GM12878 (cell line): ENCODE results near the gene H6PD. TPM values are rescaled to one million over a fixed set of nuclear protein-coding genes. Genes with fewer than 3 reads are reported as not detected.
A peak's percentile ranks its signal among the peaks of the same experiment; 100 is the strongest.

Experiments
- CBX3 ChIP-seq: fragments of 200-600 bp; sonication (generic); IDR thresholded peaks from 2 replicates; pipeline ENCODE4 v1.6.1; 2016; ENCODE audit warnings: low read depth, borderline replicate concordance
- CHD1 ChIP-seq: IDR thresholded peaks from 2 replicates; pipeline ENCODE4 v1.6.1; 2012; ENCODE audit warnings: low read depth, low read length, improper control_type of control experiment
- HSF1 ChIP-seq: fragments of 150-350 bp; IDR thresholded peaks from 2 replicates; pipeline ENCODE4 v1.6.1; 2014; ENCODE audit warnings: mild to moderate bottlenecking, low read depth, low read length
- NFYA ChIP-seq: IDR thresholded peaks from 2 replicates; pipeline ENCODE4 v1.6.1; 2011; ENCODE audit warnings: low read depth, mild to moderate bottlenecking, low read length, improper control_type of control experiment, borderline replicate concordance
- PBX3 ChIP-seq: IDR thresholded peaks from 2 replicates; pipeline ENCODE4 v1.6.1; 2011; ENCODE audit warnings: mild to moderate bottlenecking, low read depth, low read length, moderate library complexity; ENCODE audit not compliant: insufficient replicate concordance
- POLR2AphosphoS2 ChIP-seq: IDR thresholded peaks from 2 replicates; pipeline ENCODE4 v1.6.1; 2011; ENCODE audit warnings: low read depth, mild to moderate bottlenecking, low read length, improper control_type of control experiment, moderate library complexity
- POU2F2 ChIP-seq: IDR thresholded peaks from 3 replicates; pipeline ENCODE4 v1.6.1; 2011; ENCODE audit warnings: low read depth, mild to moderate bottlenecking, low read length, borderline replicate concordance
- RAD21 ChIP-seq: IDR thresholded peaks from 2 replicates; pipeline ENCODE4 v1.6.1; 2011; ENCODE audit warnings: mild to moderate bottlenecking, low read depth, low read length, moderate library complexity; ENCODE audit not compliant: insufficient read depth
- SUZ12 ChIP-seq: fragments of 200-600 bp; sonication (generic); IDR thresholded peaks from one replicate; pipeline ENCODE4 v1.6.1; 2018; ENCODE audit warnings: antibody characterized with exemption, mild to moderate bottlenecking; ENCODE audit not compliant: unreplicated experiment
- USF2 ChIP-seq: IDR thresholded peaks from 2 replicates; pipeline ENCODE4 v1.6.1; 2011; ENCODE audit warnings: low read depth, low read length, improper control_type of control experiment, borderline replicate concordance
- ZNF24 ChIP-seq: fragments of 450-650 bp; IDR thresholded peaks from 2 replicates; pipeline ENCODE4 v1.6.1; 2017; ENCODE audit warnings: antibody characterized with exemption, mild to moderate bottlenecking
- polyA plus RNA-seq, 11 experiments: library from polyadenylated mRNA; depleted of rRNA in 4 of 11; unstranded in 6 of 11; stranded (reverse) in 5 of 11; fragments of >200 nt; fragmentation: Nextera tagmentation in 4 of 11; fragmentation: Illumina TruSeq in 1 of 11; extraction: Ambion mirVana in 4 of 11; extraction: Trizol in 1 of 11; gene quantifications; 1 replicate in 1 of 11; 2 replicates in 10 of 11; pipeline versions ENCODE4 v1.2.1 to v1.2.3, GENCODE V29; 2011 to 2016; ENCODE audit warnings: inconsistent platforms in 2 of 11, missing spikeins in 2 of 11, low read depth in 1 of 11
- total RNA-seq, 4 experiments: library from RNA; depleted of rRNA in 3 of 4; stranded (reverse); fragments of >200 nt in 3 of 4; fragmentation: Illumina TruSeq in 1 of 4; extraction: Trizol in 1 of 4; gene quantifications; 2 replicates each; pipeline versions ENCODE4 v1.2.1 to v1.2.3, GENCODE V29; 2013 to 2021
- TF ChIP-seq, protein P1 (sequence below): fragments of 450-650 bp; conservative IDR thresholded peaks from 2 replicates; pipeline ENCODE4 v1.6.1; 2017; ENCODE audit warnings: mild to moderate bottlenecking, moderate library complexity
- TF ChIP-seq, protein P2 (sequence below): IDR thresholded peaks from 2 replicates; pipeline ENCODE4 v1.6.1; 2011; ENCODE audit warnings: borderline replicate concordance, low read depth, mild to moderate bottlenecking, moderate library complexity, mixed read lengths, low read length; ENCODE audit not compliant: insufficient read depth; ENCODE audit errors: extremely low read length
- TF ChIP-seq, protein P3 (sequence below): fragments of 450-650 bp; IDR thresholded peaks from 2 replicates; pipeline ENCODE4 v1.6.1; 2017; ENCODE audit warnings: low read depth, mild to moderate bottlenecking, moderate library complexity
- TF ChIP-seq, protein P4 (sequence below): fragments of 150-350 bp; IDR thresholded peaks from 2 replicates; pipeline ENCODE4 v1.6.1; 2016; ENCODE audit warnings: low read depth, low read length

Gene H6PD
- total and polyA plus RNA-seq, 10 of the 15 experiments (the other 5 are each of a cell fraction or from before 2014, with no cell fraction given) = 1.2 to 20.7 (median 7.7) TPM

GRCh38 chr1:9234223-9235095 is at the start of gene H6PD (continued):
- TF ChIP-seq PBX3 (peak; percentile 61), POU2F2 (peak; percentile 85; the same call in 2 of the 3 replicates), CHD1 (no peak), SUZ12 (no peak), CBX3 (no peak), RAD21 (no peak), NFYA (no peak), ZNF24 (no peak), POLR2AphosphoS2 (no peak; the same call in 1 of the 2 replicates), HSF1 (no peak), USF2 (no peak)
- TF ChIP-seq, protein P1, sequence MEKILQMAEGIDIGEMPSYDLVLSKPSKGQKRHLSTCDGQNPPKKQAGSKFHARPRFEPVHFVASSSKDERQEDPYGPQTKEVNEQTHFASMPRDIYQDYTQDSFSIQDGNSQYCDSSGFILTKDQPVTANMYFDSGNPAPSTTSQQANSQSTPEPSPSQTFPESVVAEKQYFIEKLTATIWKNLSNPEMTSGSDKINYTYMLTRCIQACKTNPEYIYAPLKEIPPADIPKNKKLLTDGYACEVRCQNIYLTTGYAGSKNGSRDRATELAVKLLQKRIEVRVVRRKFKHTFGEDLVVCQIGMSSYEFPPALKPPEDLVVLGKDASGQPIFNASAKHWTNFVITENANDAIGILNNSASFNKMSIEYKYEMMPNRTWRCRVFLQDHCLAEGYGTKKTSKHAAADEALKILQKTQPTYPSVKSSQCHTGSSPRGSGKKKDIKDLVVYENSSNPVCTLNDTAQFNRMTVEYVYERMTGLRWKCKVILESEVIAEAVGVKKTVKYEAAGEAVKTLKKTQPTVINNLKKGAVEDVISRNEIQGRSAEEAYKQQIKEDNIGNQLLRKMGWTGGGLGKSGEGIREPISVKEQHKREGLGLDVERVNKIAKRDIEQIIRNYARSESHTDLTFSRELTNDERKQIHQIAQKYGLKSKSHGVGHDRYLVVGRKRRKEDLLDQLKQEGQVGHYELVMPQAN = no peak
- TF ChIP-seq, protein P2, sequence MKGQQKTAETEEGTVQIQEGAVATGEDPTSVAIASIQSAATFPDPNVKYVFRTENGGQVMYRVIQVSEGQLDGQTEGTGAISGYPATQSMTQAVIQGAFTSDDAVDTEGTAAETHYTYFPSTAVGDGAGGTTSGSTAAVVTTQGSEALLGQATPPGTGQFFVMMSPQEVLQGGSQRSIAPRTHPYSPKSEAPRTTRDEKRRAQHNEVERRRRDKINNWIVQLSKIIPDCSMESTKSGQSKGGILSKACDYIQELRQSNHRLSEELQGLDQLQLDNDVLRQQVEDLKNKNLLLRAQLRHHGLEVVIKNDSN = peak; percentile 12
- TF ChIP-seq, protein P3, sequence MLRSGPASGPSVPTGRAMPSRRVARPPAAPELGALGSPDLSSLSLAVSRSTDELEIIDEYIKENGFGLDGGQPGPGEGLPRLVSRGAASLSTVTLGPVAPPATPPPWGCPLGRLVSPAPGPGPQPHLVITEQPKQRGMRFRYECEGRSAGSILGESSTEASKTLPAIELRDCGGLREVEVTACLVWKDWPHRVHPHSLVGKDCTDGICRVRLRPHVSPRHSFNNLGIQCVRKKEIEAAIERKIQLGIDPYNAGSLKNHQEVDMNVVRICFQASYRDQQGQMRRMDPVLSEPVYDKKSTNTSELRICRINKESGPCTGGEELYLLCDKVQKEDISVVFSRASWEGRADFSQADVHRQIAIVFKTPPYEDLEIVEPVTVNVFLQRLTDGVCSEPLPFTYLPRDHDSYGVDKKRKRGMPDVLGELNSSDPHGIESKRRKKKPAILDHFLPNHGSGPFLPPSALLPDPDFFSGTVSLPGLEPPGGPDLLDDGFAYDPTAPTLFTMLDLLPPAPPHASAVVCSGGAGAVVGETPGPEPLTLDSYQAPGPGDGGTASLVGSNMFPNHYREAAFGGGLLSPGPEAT = peak; percentile 43; the same call in 1 of the 2 replicates
- TF ChIP-seq, protein P4, sequence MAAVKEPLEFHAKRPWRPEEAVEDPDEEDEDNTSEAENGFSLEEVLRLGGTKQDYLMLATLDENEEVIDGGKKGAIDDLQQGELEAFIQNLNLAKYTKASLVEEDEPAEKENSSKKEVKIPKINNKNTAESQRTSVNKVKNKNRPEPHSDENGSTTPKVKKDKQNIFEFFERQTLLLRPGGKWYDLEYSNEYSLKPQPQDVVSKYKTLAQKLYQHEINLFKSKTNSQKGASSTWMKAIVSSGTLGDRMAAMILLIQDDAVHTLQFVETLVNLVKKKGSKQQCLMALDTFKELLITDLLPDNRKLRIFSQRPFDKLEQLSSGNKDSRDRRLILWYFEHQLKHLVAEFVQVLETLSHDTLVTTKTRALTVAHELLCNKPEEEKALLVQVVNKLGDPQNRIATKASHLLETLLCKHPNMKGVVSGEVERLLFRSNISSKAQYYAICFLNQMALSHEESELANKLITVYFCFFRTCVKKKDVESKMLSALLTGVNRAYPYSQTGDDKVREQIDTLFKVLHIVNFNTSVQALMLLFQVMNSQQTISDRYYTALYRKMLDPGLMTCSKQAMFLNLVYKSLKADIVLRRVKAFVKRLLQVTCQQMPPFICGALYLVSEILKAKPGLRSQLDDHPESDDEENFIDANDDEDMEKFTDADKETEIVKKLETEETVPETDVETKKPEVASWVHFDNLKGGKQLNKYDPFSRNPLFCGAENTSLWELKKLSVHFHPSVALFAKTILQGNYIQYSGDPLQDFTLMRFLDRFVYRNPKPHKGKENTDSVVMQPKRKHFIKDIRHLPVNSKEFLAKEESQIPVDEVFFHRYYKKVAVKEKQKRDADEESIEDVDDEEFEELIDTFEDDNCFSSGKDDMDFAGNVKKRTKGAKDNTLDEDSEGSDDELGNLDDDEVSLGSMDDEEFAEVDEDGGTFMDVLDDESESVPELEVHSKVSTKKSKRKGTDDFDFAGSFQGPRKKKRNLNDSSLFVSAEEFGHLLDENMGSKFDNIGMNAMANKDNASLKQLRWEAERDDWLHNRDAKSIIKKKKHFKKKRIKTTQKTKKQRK = no peak
